Measurements from ENCODE around the gene BNC2. TPM values are rescaled to one million over a fixed set of nuclear protein-coding genes. Genes with fewer than 3 reads are reported as not detected.
A peak's percentile ranks its signal among the peaks of the same experiment; 100 is the strongest.

BNC2 gene
- total RNA-seq, 1 experiment from 2014 or later: 43.6 TPM

DNA sequence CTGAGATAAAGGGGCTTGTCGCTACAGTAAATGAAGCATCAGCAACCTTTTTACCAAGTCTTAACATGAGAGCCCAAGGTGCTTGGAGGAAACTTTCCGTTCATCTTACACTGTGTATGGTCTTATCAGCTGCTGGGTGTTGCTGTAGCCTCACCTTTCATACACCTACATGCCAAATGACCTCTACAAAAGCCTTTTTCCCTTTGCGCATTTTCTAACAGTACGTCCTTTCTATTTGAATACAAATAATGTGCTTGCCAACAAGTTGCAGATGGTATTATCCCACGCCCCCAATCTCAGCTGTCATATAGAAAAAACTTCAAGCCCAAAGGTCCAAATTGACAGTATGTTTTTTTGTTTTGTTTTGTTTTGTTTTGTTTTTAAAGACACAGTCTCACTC, 96.9 kb downstream of the BNC2 start:
- H4K91ac ChIP-seq (ENCODE audit: insufficient read length, low read depth, low read length): no peak overlapping the region
- H2AK5ac ChIP-seq (ENCODE audit: insufficient read length, low read length): no peak overlapping the region
- no peak overlapping the region for H2BK12ac ChIP-seq (ENCODE audit: insufficient read length, low read depth, low read length)
- WGBS (ENCODE audit: extremely low coverage, insufficient read length, low lambda C conversion rate): no CpG with 5 or more reads among the region's 5 CpGs
- no peak overlapping the region for H2AFZ ChIP-seq (ENCODE audit: low read length)
- no peaks in the 10 kb centered on the region for H3K79me2 ChIP-seq (ENCODE audit: insufficient read depth, low read length)
- Mint-ChIP-seq H3K36me3 (ENCODE audit: insufficient read depth in 1 of 3, low read depth in 3 of 3) (peaks cover 6 to 20% (median 13%) of the 10 kb centered on the region in 3 experiments), H3K4me3 (no peak overlapping the region), H3K27me3 (ENCODE audit: low read depth) (no peaks in the 10 kb centered on the region), H3K27ac (peak overlapping the region in 1 of 3 experiments; percentile 30; a peak in 2 of 7 replicates), H3K4me1 (peaks cover 51 to 58% of the 10 kb centered on the region in 2 experiments), H3K9me3 (no peaks in the 10 kb centered on the region; a peak in 1 of 5 replicates)
- DNase-seq: no peak
- no peak overlapping the region for H3K23ac ChIP-seq (ENCODE audit: insufficient read length, low read depth, low read length)
- H3K4me1 ChIP-seq (ENCODE audit: insufficient read depth, low read length): peaks cover 7% of the 10 kb centered on the region; the same call in 1 of the 2 replicates
- no peak overlapping the region for H2BK15ac ChIP-seq (ENCODE audit: low read depth, low read length)
- H3K14ac ChIP-seq (ENCODE audit: insufficient read depth, low read length): no peak overlapping the region
- H3K9ac ChIP-seq (ENCODE audit: extremely low read depth, insufficient read length, low read length): no peak overlapping the region
- no peak overlapping the region for H3K18ac ChIP-seq (ENCODE audit: insufficient read length, low read depth, low read length)
- no peak overlapping the region for H2BK120ac ChIP-seq (ENCODE audit: low read depth, low read length, poor library complexity, severe bottlenecking)
- no peak overlapping the region for H3T11ph ChIP-seq (ENCODE audit: low read length)
- no peaks in the 10 kb centered on the region for H3K79me1 ChIP-seq (ENCODE audit: insufficient read depth, low read depth, low read length, poor library complexity, severe bottlenecking)
- no peaks in the 10 kb centered on the region for H3K9me3 ChIP-seq (ENCODE audit: control insufficient read depth, low read depth, low read length)
- H4K5ac ChIP-seq (ENCODE audit: insufficient read length, low read depth, low read length): no peak overlapping the region
- H3K27ac ChIP-seq (ENCODE audit: insufficient read length, low read depth, low read length): no peak overlapping the region
- no peak overlapping the region for H3K56ac ChIP-seq (ENCODE audit: insufficient read length, low read depth, low read length)
- H3K27me3 ChIP-seq (ENCODE audit: insufficient read depth, low read length): no peaks in the 10 kb centered on the region
- H3K23me2 ChIP-seq (ENCODE audit: insufficient read length, low read depth, low read length, poor library complexity, severe bottlenecking): no peaks in the 10 kb centered on the region
- H2BK5ac ChIP-seq (ENCODE audit: insufficient read length, low read length): no peak overlapping the region
- no peak overlapping the region for H2BK20ac ChIP-seq (ENCODE audit: low read depth, low read length, poor library complexity, severe bottlenecking)
- TF ChIP-seq, protein P1, sequence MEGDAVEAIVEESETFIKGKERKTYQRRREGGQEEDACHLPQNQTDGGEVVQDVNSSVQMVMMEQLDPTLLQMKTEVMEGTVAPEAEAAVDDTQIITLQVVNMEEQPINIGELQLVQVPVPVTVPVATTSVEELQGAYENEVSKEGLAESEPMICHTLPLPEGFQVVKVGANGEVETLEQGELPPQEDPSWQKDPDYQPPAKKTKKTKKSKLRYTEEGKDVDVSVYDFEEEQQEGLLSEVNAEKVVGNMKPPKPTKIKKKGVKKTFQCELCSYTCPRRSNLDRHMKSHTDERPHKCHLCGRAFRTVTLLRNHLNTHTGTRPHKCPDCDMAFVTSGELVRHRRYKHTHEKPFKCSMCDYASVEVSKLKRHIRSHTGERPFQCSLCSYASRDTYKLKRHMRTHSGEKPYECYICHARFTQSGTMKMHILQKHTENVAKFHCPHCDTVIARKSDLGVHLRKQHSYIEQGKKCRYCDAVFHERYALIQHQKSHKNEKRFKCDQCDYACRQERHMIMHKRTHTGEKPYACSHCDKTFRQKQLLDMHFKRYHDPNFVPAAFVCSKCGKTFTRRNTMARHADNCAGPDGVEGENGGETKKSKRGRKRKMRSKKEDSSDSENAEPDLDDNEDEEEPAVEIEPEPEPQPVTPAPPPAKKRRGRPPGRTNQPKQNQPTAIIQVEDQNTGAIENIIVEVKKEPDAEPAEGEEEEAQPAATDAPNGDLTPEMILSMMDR (conservative IDR thresholded peaks at IDR 0.05): no peak
- no peaks in the 10 kb centered on the region for H4K20me1 ChIP-seq (ENCODE audit: control insufficient read depth, insufficient read depth, insufficient read length)
- no peak overlapping the region for H3K4me2 ChIP-seq (ENCODE audit: insufficient read depth, insufficient read length, low read length)
- H4K8ac ChIP-seq (replicated peaks; ENCODE audit: insufficient read length, low read depth, low read length): no peak overlapping the region
- H3K4ac ChIP-seq (ENCODE audit: low read depth, low read length): no peak overlapping the region

Measured in H9 (cell line).